HAP-1 (cell line): ENCODE results near the gene GPC4.

Experiments used
- DNase-seq, 2 experiments: peaks; one replicate each; pipeline ENCODE4 v3.0.0-alpha.2; 2016 to 2020; ENCODE audit warnings: low spot score in 2 of 2
- H3K27me3 ChIP-seq: fragments of 250-450 bp; sonication (Bioruptor Pico); 2 replicates; pipeline ENCODE4 v1.5.1; 2020; ENCODE audit warnings: low read depth, mild to moderate bottlenecking, moderate library complexity
- H3K36me3 ChIP-seq: fragments of 250-450 bp; sonication (Bioruptor Pico); replicated peaks from 2 replicates; pipeline ENCODE4 v1.5.1; 2020; ENCODE audit warnings: mild to moderate bottlenecking
- H3K4me1 ChIP-seq: fragments of 250-450 bp; sonication (Bioruptor Pico); 2 replicates; pipeline ENCODE4 v1.5.1; 2020; ENCODE audit warnings: mild to moderate bottlenecking
- H3K4me3 ChIP-seq: fragments of 250-450 bp; sonication (Bioruptor Pico); 2 replicates; pipeline ENCODE4 v1.5.1; 2020; ENCODE audit warnings: mild to moderate bottlenecking, moderate library complexity
- H3K9me3 ChIP-seq: fragments of 250-450 bp; sonication (Bioruptor Pico); 2 replicates; pipeline ENCODE4 v1.5.1; 2020; ENCODE audit warnings: mild to moderate bottlenecking, moderate library complexity
- in situ Hi-C: fragments of 300-500 bp; cut with MboI; formaldehyde crosslinking; loops from 3 replicates; pipeline ENCODE4 v1.14.3; 2020; ENCODE audit warnings: low sequenced_read_pairs, inconsistent platforms, mixed read lengths

GPC4 gene

DNA sequence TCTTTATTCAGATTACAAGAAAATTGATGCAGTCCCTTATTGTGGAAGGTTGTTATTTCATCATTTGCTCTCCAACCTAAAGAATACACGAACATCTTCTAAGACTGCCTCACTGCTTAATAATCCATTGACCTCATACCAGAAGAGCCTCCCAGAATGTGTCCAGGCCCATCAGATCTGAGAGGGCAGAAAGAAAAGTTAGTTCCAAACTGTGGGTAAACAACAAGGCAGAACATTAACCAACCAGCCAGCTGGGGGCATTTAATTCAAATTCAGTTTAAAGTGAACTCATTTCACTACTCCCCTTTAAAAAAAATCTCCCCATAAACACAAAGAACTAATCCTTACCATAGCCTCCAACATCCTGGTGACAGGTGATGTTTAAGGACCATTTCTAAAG lies 13.8 kb downstream of the GPC4 start:
- Histone ChIP-seq H3K36me3 (peaks cover 25% of the 10 kb centered on the region), H3K9me3 (no peaks in the 10 kb centered on the region), H3K27me3 (no peaks in the 10 kb centered on the region), H3K4me1 (peaks cover 11% of the 10 kb centered on the region), H3K4me3 (no peak overlapping the region)
- DNase-seq = no peak
- in situ Hi-C loops = no loop called here

GRCh38 chrX:133399411-133399810 lies 15.9 kb downstream of the GPC4 start:
- peaks cover 14% of the 10 kb centered on the region for H3K4me1 ChIP-seq
- H3K4me3 ChIP-seq = no peak overlapping the region
- in situ Hi-C loops = no loop called here
- no peak for DNase-seq
- no peaks in the 10 kb centered on the region for H3K9me3 ChIP-seq
- no peaks in the 10 kb centered on the region for H3K27me3 ChIP-seq
- H3K36me3 ChIP-seq = peaks cover 19% of the 10 kb centered on the region

GRCh38 chrX:133394765-133395164 lies 20.5 kb downstream of the GPC4 start:
- Histone ChIP-seq H3K4me1 (peaks cover 45% of the 10 kb centered on the region), H3K9me3 (no peaks in the 10 kb centered on the region), H3K27me3 (no peaks in the 10 kb centered on the region), H3K4me3 (no peak overlapping the region), H3K36me3 (peaks cover 10% of the 10 kb centered on the region)
- in situ Hi-C loops = no loop called here
- DNase-seq = no peak

- Histone ChIP-seq H3K9me3 (no peaks in the 10 kb centered on the region), H3K4me3 (no peak overlapping the region), H3K4me1 (peaks cover 51% of the 10 kb centered on the region), H3K27me3 (no peaks in the 10 kb centered on the region), H3K36me3 (peaks cover 9% of the 10 kb centered on the region)
- DNase-seq = no peak
- in situ Hi-C loops = no loop called here
Measured at GRCh38 chrX:133392671-133393070, 22.6 kb downstream of the GPC4 start.

DNA sequence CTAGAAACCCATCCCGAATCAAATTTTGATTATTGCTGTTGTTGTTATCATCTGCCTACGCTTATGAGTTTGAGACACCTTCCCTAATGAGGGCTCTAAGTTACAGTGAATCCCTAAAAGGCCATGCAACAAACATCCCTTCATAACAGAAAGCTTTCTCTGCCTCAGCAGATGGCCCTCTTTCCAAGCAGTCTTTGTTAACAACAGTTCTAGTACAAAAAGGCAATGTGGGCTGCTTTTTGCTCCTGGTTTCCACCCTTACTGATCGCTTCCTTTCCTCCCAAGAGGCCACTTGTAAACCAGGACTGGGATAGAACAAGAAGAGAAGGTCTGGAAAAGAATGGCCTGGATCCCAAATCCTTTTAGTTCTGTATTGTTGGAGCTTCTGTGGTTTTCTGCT lies 24.2 kb downstream of the GPC4 start:
- H3K4me3 ChIP-seq = no peak overlapping the region
- DNase-seq = no peak
- H3K4me1 ChIP-seq = peaks cover 67% of the 10 kb centered on the region
- H3K27me3 ChIP-seq = no peaks in the 10 kb centered on the region
- peaks cover 9% of the 10 kb centered on the region for H3K36me3 ChIP-seq
- no peaks in the 10 kb centered on the region for H3K9me3 ChIP-seq
- in situ Hi-C loops = no loop called here

DNA sequence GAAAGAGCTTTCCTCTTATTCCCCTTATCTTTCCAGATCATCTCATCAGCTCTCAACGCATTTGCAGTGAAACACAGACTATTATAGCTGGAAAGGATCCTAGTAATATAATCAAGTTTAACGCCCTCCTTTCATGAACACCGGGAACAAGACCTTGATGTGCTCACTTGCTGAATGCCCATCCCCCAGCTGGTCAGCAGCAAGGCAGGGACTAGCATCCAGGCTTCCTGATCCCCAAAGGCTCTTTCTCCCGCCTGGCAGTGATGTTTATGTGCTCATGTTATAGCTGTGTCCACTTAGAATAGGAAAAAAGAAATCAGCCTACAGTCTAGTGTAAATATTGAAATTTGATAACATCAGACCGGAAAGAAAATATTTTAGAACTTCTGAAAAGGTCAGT lies 24.6 kb downstream of the GPC4 start:
- H3K27me3 ChIP-seq = no peaks in the 10 kb centered on the region
- in situ Hi-C loops = no loop called here
- DNase-seq = peak in 1 of 2 experiments; percentile 44

GRCh38 chrX:133389975-133390374 lies 25.3 kb downstream of the GPC4 start:
- Histone ChIP-seq H3K36me3 (peaks cover 9% of the 10 kb centered on the region), H3K4me1 (peaks cover 78% of the 10 kb centered on the region), H3K9me3 (no peaks in the 10 kb centered on the region), H3K27me3 (no peaks in the 10 kb centered on the region), H3K4me3 (no peak overlapping the region)
- in situ Hi-C loops = no loop called here
- DNase-seq = no peak

More for the DNA sequence above, 24.6 kb downstream of the GPC4 start:
- H3K4me1 ChIP-seq = peaks cover 71% of the 10 kb centered on the region
- H3K4me3 ChIP-seq = no peak overlapping the region
- H3K9me3 ChIP-seq = no peaks in the 10 kb centered on the region
- H3K36me3 ChIP-seq = peaks cover 9% of the 10 kb centered on the region

DNA sequence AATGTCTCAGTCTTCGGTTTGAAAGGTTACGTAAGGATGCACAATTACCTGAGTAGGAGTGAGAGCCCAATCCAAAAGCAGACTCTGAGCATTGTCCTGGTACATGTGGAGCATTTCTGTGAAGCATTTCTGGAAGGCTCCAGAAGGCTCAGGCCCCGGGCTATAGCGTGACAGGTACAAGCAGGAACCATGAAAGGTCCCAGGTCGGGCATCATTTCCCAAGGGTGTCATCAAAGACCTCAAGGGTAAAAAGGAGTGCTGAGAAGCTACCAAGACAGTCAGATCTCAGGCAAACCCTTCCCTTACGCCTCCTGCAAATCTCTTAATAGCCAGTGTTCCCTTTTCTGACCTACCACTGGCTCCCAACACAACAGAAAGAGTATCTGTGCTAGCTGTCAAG lies 30.8 kb downstream of the GPC4 start:
- no peaks in the 10 kb centered on the region for H3K9me3 ChIP-seq
- no peaks in the 10 kb centered on the region for H3K27me3 ChIP-seq
- peaks cover 53% of the 10 kb centered on the region for H3K4me1 ChIP-seq
- DNase-seq = no peak
- peaks cover 3% of the 10 kb centered on the region for H3K36me3 ChIP-seq
- in situ Hi-C loops = no loop called here
- no peak overlapping the region for H3K4me3 ChIP-seq

DNA sequence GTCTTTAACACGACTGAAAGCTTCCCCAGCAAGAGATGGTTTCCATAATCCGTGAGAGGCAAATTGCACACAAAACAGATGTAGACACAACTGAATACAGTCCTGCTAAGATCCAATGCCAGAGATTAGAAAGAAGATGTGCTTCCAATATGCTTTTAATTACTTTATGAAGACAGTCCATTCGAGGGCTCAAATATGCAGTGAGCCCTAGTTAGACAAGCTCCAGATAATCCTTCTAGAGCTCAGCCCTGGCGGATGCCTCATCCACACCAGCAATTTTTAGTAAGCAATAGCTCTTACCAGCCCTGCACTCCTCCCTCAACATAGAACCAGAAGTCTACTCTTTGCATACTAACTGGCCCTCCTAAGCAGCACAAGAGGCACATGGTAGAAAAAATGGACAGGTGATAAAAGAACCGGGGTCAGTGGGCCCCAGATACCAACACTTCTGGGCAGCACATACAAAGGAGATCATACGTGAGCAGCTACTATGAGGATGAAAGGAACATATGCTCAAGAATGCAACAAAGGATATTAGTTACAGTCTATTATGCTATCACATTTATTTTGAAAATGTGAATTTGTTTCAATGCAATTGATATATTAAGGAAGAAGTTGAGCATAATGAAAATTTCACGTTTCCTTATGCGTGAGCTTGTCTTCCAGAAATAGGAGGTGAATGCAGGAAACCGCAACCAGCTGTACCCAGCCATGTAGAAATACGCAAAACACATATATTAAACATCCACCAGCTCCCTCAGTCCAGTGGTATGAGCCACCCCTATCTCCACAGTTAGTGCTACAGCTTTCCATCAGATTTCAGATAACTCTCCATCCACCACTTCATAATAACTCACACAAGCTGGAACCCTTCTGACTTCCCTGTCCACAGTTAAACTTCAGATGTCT lies 34.3 kb downstream of the GPC4 start:
- no peaks in the 10 kb centered on the region for H3K9me3 ChIP-seq
- no peaks in the 10 kb centered on the region for H3K27me3 ChIP-seq
- DNase-seq = peak in 1 of 2 experiments; percentile 45
- H3K36me3 ChIP-seq = peaks cover 9% of the 10 kb centered on the region; the same call in 1 of the 2 replicates
- no peak overlapping the region for H3K4me3 ChIP-seq
- H3K4me1 ChIP-seq = peaks cover 51% of the 10 kb centered on the region
- in situ Hi-C loops = no loop called here

DNA sequence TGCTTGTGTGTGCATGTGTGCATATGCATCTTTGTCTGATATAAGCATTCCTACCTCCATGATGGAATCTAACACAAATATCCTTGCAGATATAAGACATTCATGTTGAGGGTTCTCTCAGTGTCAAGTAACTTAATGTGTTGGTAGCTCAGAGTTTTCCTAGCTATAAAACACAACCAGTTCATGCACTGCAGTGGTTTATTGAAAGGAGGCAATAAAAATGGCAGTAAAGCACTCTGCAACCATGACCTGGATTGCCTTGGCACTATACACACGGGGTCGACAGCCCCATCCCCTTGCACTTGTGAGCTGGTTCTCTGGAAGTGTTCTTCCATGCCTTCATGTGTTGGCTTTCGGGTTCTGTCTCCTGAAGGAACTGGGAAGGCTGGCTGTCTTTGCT lies 38.9 kb downstream of the GPC4 start:
- Histone ChIP-seq H3K36me3 (peaks cover 18% of the 10 kb centered on the region), H3K9me3 (no peaks in the 10 kb centered on the region), H3K27me3 (no peaks in the 10 kb centered on the region), H3K4me1 (peaks cover 64% of the 10 kb centered on the region), H3K4me3 (no peak overlapping the region)
- no peak for DNase-seq
- in situ Hi-C loops = no loop called here

DNA sequence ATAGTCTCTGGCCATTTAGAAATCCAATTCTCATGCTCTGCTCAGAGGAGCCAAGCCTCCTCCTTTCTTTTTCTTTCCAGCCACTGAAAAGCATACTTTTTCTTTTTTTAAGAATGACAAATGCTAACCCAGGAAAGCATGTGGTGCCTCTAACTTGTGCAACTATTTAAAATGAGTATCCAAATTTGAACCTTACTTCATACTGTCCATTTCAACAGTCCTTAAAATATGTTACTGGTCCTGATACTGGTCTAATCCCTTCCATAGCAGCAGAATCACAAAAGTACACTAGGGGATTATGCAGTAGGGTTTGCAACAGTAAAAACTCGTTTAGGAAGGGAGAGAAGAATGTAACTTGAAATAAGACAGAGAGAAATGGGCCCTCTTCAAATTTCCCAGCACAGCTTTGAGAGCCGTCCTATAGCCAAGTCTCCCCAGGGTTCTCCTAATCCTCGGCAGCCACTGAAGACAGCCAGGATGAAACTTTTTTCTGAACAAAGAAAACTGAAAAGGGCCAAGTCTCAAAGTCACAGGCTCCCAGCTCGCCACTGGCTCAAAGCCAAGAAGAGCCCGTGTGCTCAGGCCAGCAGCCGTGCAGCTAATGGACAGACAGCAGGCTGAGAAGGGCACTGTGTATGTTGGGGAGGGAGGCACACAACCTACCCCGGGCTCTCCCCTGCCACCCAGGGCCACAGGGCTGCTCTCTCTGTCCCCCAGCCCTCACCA lies 39.5 kb downstream of the GPC4 start:
- in situ Hi-C loops = no loop called here
- peaks cover 67% of the 10 kb centered on the region for H3K4me1 ChIP-seq
- peak; percentile 80 to 86 for DNase-seq
- H3K4me3 ChIP-seq = no peak overlapping the region
- peaks cover 18% of the 10 kb centered on the region for H3K36me3 ChIP-seq
- no peaks in the 10 kb centered on the region for H3K27me3 ChIP-seq
- H3K9me3 ChIP-seq = no peaks in the 10 kb centered on the region

GRCh38 chrX:133374874-133375387 lies 40.4 kb downstream of the GPC4 start:
- Histone ChIP-seq H3K36me3 (peaks cover 18% of the 10 kb centered on the region), H3K9me3 (no peaks in the 10 kb centered on the region), H3K27me3 (no peaks in the 10 kb centered on the region), H3K4me3 (no peak overlapping the region), H3K4me1 (peaks cover 69% of the 10 kb centered on the region)
- in situ Hi-C loops = no loop called here
- no peak for DNase-seq

DNA sequence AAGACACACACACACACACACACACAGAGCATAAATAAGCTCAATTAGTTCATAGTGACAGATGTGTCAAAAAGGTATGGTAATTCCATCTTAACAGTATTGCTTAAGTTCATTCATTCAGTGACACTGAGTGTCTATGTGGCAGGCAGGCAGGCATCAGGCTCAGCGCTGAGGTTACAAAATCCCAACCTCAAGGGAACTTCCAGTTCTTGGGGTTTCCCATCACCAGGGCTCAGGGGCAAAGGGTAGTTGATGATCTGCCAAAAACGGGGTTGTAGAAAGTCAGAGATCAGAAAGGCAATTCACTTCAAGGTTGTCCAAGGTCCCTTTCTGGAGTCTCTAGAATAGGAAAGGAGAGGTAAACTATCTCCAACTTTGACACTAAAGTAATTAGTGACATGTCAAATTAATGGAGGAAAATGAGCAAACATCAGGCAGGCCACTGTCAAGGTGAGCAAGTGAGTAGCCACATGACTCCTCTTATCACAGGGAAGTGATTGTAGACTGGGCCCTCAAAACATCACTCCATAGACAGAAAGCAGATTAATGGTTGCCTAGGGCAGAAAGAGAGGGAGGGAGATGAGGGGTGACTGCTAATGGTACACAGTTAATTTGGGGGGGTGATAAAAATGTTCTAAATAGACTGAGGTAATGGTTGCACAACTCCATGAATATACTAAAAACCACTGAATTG lies 41.8 kb downstream of the GPC4 start:
- Histone ChIP-seq H3K36me3 (peaks cover 15% of the 10 kb centered on the region), H3K9me3 (no peaks in the 10 kb centered on the region), H3K27me3 (no peaks in the 10 kb centered on the region), H3K4me3 (no peak overlapping the region), H3K4me1 (peaks cover 64% of the 10 kb centered on the region)
- in situ Hi-C loops = no loop called here
- DNase-seq = no peak
